GM15510 (cell line): ENCODE results near the gene ZNF592.

Experiments used
- POLR2A ChIP-seq: IDR thresholded peaks from 3 replicates; pipeline ENCODE4 v1.6.1; 2011; ENCODE audit warnings: borderline replicate concordance; ENCODE audit not compliant: insufficient read length; ENCODE audit errors: extremely low read depth

ZNF592 gene

DNA sequence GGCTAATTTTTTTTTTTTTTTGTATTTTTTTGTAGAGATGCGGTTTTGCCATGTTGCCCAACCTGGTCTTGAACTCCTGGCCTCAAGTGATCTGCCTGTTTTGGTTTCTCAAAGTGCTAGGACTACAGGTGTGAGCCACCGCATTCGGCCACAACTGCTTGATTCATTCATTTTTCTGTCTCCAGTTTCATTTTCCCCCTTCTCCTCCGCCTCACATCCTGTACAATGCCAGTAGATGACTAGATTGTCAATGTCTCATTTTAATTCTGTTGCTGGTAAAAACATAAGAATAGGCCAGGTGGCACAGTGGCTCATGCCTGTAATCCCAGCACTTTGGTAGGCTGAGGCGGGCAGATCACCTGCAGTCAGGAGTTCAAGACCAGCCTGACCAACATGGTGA lies 12.0 kb upstream of the ZNF592 start:
- TF ChIP-seq POLR2A: no peak

GRCh38 chr15:84737005-84737404 lies 11.4 kb upstream of the ZNF592 start:
- TF ChIP-seq POLR2A: no peak

- TF ChIP-seq POLR2A: no peak
Observed at GRCh38 chr15:84740691-84741090, 7.7 kb upstream of the ZNF592 start.

DNA sequence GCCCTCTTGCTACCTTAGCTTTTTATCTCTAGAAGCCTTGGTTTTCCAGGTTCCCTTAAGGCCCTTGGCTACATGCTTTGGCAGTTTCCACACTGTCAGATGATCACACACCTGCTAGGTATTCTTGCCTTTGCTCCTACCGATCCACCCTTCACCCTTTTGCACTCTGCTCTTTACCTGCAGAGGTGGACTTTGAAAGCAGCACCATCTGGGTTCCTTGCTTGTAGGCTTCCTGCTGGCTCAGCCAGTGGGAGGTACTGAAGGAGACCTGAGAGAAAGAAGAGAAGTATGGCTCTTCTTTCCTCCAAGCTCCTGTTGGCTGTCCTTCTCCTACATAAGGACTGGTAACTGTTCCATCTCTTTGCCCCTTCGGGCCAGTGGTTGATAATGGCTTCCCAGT lies 7.3 kb upstream of the ZNF592 start:
- TF ChIP-seq POLR2A: no peak

DNA sequence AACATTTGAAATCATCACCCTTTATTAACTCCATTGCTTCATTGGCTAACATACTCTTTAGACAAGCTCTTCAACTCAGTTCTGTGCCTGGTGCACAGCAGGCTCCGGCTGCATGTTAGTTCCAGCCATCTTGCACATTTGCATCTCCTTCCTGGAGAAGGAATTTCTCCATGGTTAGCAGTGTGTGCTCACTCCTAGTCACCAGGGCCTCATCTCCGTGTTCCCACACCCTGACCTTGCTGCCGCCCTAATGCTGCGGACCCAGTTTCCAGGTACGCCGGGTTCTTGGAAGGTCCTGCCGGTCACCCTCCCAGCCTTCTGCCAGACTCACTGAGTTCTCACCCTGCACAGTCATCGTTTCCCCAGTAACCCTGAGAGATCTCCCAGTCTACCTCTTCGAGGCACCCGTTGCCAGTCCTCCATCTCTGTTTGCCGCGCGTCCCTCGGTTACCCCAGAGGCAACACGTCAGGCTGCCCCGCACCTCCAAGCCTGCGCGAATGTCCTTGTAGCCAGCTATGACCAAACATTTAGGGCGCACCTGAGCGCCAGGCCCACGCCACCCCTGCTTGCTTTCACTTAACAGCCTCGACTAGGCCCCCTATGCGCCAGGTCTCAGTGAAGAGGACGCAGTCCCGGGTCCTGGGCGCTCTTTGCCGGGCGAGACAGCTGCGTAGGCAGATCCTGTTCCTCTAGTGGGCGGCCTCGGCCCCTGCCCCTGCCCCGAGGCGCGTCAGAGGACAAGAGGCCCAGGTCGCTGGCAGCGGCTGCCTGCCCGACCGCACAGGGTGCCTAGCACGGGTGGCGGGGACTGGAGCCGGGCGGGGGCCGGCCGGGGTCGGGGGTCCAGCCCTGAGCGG lies 747 bp upstream of the ZNF592 start:
- peak; percentile 33 for TF ChIP-seq POLR2A

GRCh38 chr15:84749111-84749991 lies 959 bp downstream of the ZNF592 start:
- no peak for TF ChIP-seq POLR2A

DNA sequence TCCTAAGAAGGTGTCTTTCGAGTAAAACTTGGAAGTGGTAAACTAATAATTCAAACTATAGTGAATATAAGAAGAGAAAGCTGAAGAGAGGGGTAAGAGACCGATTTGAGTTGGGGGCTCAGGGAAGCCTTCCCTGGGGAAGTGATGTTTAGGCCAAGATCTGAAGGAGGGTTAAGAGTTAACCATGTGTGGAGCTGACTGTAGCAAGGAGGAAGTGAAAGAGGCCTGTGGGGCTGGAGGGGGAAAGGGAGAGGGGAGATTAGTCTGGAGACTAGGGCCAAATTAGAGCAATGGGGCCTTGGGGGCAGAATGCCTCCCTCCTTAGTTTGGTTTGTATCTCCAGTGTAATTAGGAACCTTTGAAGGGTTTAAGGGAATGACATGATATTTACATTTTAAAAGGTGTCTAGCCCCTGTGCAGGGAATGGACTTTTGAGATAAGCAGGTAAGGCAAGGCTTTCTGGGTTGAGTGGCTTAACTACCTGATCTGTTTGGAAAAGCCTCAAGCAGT lies 2.2 kb downstream of the ZNF592 start:
- no peak for TF ChIP-seq POLR2A

- no peak for TF ChIP-seq POLR2A
Observed at GRCh38 chr15:84752195-84752594, 3.8 kb downstream of the ZNF592 start.

DNA sequence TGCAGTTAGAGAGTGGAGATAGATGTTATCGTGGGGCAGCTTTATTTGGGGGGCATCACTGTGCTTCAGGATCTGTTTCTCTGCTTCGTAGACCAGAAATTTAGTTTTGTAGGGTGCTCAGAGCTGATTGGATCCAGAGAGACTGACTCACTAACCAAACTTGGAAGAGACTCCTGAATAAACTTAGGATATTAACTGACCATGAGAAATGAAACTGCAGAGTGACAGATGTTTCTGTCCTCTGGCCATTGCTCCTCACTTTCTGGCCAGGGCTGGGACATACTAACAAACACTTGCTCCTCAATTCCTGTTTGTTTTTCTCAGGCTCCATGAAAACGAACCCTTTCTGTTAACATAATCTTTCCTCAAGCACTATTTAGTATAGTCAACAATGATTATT lies 4.3 kb downstream of the ZNF592 start:
- TF ChIP-seq POLR2A: no peak

GRCh38 chr15:84755736-84756527 lies 7.5 kb downstream of the ZNF592 start:
- TF ChIP-seq POLR2A: no peak

DNA sequence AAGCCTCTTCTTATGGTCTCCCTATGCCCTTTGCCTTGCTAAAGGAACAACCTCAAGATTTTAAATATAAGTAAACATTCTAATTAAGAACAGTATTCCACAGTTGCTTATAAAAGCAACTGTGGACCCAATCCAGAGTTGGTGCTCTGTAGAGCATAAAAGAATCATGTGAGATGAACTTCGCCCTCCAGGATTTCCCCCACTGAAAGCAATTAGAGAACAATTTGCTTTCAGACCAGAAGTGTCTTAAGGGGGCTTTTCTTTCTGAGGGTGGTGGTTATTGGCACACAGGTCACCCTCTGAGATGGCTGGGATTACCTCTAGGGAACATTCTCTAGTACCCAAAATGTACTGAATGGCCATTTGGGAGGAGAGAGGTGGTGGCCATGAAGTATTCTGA lies 10.6 kb downstream of the ZNF592 start:
- no peak for TF ChIP-seq POLR2A

- no peak for TF ChIP-seq POLR2A
Observed at GRCh38 chr15:84760219-84760618, 11.8 kb downstream of the ZNF592 start.

GRCh38 chr15:84761607-84762131 lies 13.3 kb downstream of the ZNF592 start:
- TF ChIP-seq POLR2A: no peak

- TF ChIP-seq POLR2A: no peak
Observed at GRCh38 chr15:84762840-84763572, 14.6 kb downstream of the ZNF592 start.
